Left lung (tissue), 10 donors: ENCODE results near the gene RASSF7. TPM values are rescaled to one million over a fixed set of nuclear protein-coding genes. Genes with fewer than 3 reads are reported as not detected.

Experiments used
- ATAC-seq: fragments of 200-7000 bp; cut with Tn5 transposase; one replicate; pipeline ENCODE4 v1.9.1; 2020; ENCODE audit warnings: moderate library complexity
- DNase-seq, 4 donors: peaks; one replicate each; pipeline ENCODE4 v3.0.0-alpha.2; 2013 to 2020
- H3K27ac ChIP-seq, 2 donors: fragments of 200-600 bp; sonication (generic) in 1 of 2; one replicate each; pipeline versions ENCODE4 v1.5.0 to v1.8.0; 2020 to 2021
- H3K27me3 ChIP-seq, 2 donors: fragments of 200-600 bp; sonication (generic) in 1 of 2; one replicate each; pipeline versions ENCODE4 v1.5.0 to v1.8.0; 2020 to 2021
- H3K36me3 ChIP-seq, 2 donors: fragments of 200-600 bp; sonication (generic) in 1 of 2; one replicate each; pipeline versions ENCODE4 v1.5.0 to v1.8.0; 2020 to 2021
- H3K4me1 ChIP-seq, 2 donors: fragments of 200-600 bp; one replicate each; pipeline ENCODE4 v1.8.0; 2021
- H3K4me3 ChIP-seq, 2 donors: fragments of 200-600 bp; sonication (generic) in 1 of 2; one replicate each; pipeline versions ENCODE4 v1.5.0 to v1.8.0; 2020 to 2021; ENCODE audit warnings: mild to moderate bottlenecking in 1 of 2
- H3K9me3 ChIP-seq, 2 donors: fragments of 200-600 bp; sonication (generic) in 1 of 2; one replicate each; pipeline versions ENCODE4 v1.5.0 to v1.8.0; 2020 to 2021
- intact Hi-C, 2 donors: fragments of 100-400 bp; cut with DNase I; formaldehyde crosslinking; loops; one replicate each; pipeline versions ENCODE4 v1.11.2 to v1.14.2; 2022
- polyA plus RNA-seq, 6 donors: library from polyadenylated mRNA; unstranded; fragments of 120-200 nt; gene quantifications; one replicate each; pipeline ENCODE4 v1.2.1, GENCODE V29; 2013; ENCODE audit not compliant: insufficient read length in 6 of 6
- total RNA-seq, 2 donors: library from RNA; stranded (reverse); fragmentation: NEBNext Ultra II Directional; extraction: Animal tissue kit (Norgen Biotek cat#: 25700); gene quantifications; one replicate each; pipeline ENCODE4 v1.2.1, GENCODE V29; 2021
- TF ChIP-seq, protein P1 (sequence below), 2 donors: fragments of 200-600 bp; sonication (generic) in 1 of 2; IDR thresholded peaks; one replicate each; pipeline versions ENCODE4 v1.5.0 to v1.8.0; 2021; ENCODE audit warnings: antibody characterized with exemption in 2 of 2
- donor health status: DM: no; HTN: yes; CAD: no.
- donor health status: DM: no; HTN: no; CAD: no.

The RASSF7 gene
- total and polyA plus RNA-seq, 8 donors = 17.6 to 57.2 (median 28.8) TPM

DNA sequence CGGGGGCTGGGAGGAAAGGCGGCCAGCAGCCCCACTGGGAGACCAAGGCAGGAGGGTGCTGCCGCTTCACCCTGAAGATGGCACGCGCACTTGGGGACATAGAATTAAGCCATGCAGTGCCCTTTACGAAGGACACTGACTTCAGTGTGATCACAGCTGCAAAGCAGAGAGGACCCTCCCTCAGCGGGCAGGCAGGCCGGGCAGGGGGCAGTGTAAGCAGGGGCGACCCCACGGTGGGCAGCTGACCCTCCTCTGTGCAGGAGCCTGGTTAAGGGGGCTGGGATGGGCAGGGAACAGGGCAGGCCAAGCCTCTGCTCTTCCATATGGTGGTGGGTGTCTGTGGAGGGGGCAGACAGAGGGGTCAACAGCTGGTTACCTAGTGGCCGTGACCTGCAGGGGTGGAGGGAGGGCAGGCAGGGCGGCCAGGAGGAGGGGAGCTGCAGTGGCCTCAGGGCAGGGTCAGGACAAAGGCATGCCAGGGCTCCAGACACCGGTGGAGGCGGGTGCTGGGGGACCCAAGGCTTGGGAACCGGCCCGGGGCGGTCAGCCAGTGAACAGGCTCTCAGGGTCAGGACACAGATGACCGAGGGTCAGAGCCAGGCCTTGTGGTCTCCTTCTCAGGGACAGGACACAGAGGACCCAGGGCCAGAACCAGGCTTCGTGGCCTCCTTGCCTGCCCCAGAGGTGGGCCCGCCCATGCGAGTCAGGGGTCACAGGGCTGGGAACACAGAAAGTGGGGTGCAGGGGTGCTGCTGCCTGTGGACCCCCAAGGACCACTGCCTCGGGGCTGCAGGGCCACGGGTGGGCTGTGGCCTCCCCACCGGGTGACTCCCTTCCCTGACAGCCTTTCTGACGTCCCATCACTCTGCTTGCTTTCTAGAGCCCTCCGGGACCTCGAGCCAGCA, 7.4 kb upstream of the RASSF7 start:
- TF ChIP-seq, protein P1, sequence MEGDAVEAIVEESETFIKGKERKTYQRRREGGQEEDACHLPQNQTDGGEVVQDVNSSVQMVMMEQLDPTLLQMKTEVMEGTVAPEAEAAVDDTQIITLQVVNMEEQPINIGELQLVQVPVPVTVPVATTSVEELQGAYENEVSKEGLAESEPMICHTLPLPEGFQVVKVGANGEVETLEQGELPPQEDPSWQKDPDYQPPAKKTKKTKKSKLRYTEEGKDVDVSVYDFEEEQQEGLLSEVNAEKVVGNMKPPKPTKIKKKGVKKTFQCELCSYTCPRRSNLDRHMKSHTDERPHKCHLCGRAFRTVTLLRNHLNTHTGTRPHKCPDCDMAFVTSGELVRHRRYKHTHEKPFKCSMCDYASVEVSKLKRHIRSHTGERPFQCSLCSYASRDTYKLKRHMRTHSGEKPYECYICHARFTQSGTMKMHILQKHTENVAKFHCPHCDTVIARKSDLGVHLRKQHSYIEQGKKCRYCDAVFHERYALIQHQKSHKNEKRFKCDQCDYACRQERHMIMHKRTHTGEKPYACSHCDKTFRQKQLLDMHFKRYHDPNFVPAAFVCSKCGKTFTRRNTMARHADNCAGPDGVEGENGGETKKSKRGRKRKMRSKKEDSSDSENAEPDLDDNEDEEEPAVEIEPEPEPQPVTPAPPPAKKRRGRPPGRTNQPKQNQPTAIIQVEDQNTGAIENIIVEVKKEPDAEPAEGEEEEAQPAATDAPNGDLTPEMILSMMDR (IDR thresholded peaks at IDR 0.05) = no peak
- intact Hi-C loops = no loop called here
- Histone ChIP-seq H3K36me3 (no peaks in the 10 kb centered on the region), H3K27me3 (peaks cover 28 to 59% of the 10 kb centered on the region in 2 donors), H3K9me3 (no peaks in the 10 kb centered on the region), H3K4me3 (no peak overlapping the region), H3K27ac (no peak overlapping the region), H3K4me1 (peaks cover 8 to 23% of the 10 kb centered on the region in 2 donors)
- DNase-seq = no peak
- no peak for ATAC-seq

DNA sequence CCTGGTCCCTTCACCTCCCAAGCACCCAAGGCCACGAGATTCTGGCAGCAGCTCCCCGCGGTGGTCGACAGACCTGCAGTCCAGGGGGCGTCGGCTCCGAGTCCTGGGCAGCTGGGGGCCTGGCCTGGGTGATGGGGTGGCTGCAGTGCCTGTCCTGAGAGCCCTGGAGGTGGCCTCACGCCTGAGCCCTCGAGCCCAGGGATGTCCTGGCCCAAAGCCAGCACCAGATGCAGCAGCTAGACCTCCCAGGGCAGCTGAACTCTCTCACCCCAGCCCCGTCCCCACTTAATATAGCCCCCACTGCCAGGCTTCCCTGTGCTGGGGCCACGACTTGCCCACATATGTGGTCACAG, 6.8 kb upstream of the RASSF7 start:
- ATAC-seq (no peak), DNase-seq (no peak)
- Histone ChIP-seq H3K27ac (no peak overlapping the region), H3K4me3 (no peak overlapping the region), H3K4me1 (peaks cover 8 to 23% of the 10 kb centered on the region in 2 donors), H3K36me3 (no peaks in the 10 kb centered on the region), H3K9me3 (no peaks in the 10 kb centered on the region), H3K27me3 (peaks cover 28 to 66% of the 10 kb centered on the region in 2 donors)
- intact Hi-C loops = no loop called here
- TF ChIP-seq, protein P1 (IDR thresholded peaks at IDR 0.05) = no peak

DNA sequence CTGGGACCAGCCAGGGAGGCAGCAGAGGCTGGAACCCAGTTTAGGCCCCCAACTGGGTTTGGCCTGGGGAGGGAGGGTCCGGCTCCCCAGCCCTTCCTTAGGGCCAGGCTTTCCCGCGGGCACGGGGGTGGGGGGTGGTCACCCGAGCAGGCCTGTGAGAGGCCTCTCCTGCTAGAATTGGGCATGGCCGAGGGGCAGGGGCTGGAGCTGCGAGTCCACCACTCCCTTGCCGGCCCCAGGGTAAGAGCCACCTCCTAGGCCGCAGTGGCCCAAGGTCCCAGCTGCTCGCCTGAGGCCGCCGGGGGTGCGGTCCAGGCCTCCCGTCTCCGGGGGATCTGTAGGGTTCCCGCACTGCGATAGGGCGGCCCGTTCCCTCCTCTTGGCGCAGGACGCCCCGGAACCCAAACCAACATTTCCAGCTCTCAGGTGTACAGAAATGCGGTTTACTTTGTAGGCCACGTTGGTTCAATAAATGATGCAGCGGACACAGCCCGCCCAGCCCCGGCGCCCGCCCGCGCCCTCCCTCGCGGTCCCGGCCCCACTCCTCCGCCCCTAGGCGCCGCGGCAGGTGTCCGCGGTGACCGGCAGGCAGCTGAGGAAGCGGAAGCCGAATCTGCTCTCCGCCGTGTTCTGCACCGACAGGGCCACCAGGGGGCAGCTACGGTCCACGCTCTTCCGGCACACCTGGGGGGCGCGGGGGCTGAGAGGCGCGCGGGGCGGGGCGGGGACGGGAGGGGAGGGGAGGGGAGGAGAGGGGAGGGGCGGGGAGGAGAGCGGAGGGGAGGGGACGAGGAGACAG, 6.1 kb upstream of the RASSF7 start:
- intact Hi-C loops = no loop called here
- ATAC-seq (peak; percentile 86), DNase-seq (peak in 3 of 4 donors; percentile 70 to 92 (median 70))
- no peak overlapping the region for H3K27ac ChIP-seq
- peak overlapping the region; percentile 22 to 41 for H3K4me3 ChIP-seq
- peaks cover 28 to 72% of the 10 kb centered on the region in 2 donors for H3K27me3 ChIP-seq
- peaks cover 8 to 24% of the 10 kb centered on the region in 2 donors for H3K4me1 ChIP-seq
- no peaks in the 10 kb centered on the region for H3K36me3 ChIP-seq
- TF ChIP-seq, protein P1 (IDR thresholded peaks at IDR 0.05) = peak; percentile 34 to 73
- H3K9me3 ChIP-seq = no peaks in the 10 kb centered on the region

DNA sequence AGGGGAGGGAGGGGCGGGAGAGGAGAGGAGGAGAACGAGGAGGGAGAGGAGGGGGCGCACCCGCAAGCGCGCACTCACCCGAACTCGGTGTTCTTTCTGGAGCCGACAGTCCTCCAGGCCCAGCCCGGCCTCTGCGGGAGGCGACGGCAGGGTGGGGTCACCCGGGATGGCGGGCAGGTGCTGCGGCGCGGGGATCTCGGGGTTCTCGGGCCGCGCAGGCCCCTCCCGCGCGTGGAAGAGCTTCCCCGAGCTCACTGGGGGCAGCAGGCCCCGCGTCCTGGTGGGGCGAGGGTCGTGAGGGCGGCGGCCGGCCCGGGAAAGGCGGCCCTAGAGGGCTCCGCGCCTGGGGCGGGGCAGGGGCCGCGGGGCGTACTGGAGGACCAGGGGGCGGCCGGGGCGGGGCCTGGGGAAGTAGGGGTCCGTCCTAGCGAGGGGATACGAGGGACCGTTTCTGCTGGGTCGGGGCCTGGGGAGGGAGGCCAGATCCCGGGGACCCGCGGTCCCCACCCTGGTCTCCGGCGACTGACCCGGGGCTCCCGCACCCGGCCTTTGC, 5.5 kb upstream of the RASSF7 start:
- Histone ChIP-seq H3K27ac (no peak overlapping the region), H3K36me3 (no peaks in the 10 kb centered on the region), H3K4me1 (peaks cover 14 to 31% of the 10 kb centered on the region in 2 donors), H3K4me3 (peak overlapping the region; percentile 5 to 41), H3K27me3 (peaks cover 28 to 74% of the 10 kb centered on the region in 2 donors), H3K9me3 (no peaks in the 10 kb centered on the region)
- ATAC-seq (peak; percentile 6), DNase-seq (peak in 1 of 4 donors; percentile 83)
- intact Hi-C loops = no loop called here
- TF ChIP-seq, protein P1 (IDR thresholded peaks at IDR 0.05) = no peak
